Thyroid gland (tissue), 4 donors: ENCODE data around the gene NPHP4. TPM values are rescaled to one million over a fixed set of nuclear protein-coding genes. Genes with fewer than 3 reads are reported as not detected.
"Not testable (repeated sequence)": the region's sequence is repeated elsewhere in the genome, so short reads cannot be mapped to it uniquely, and the experiment has no call there.

Experiments used
- DNase-seq, 2 donors: peaks; one replicate each; pipeline ENCODE4 v3.0.0-alpha.2; 2019
- H3K27ac ChIP-seq, 3 donors: fragments of 200-600 bp; sonication (generic); 1 replicate in 2 of 3; 2 replicates in 1 of 3; pipeline ENCODE4 v1.5.1; 2016 to 2019; ENCODE audit warnings: mild to moderate bottlenecking in 1 of 3, moderate library complexity in 1 of 3
- H3K27me3 ChIP-seq: fragments of 200-600 bp; sonication (generic); one replicate; pipeline ENCODE4 v1.5.1; 2019
- H3K36me3 ChIP-seq, 2 donors: fragments of 200-600 bp; sonication (generic); one replicate each; pipeline ENCODE4 v1.5.1; 2016 to 2019
- H3K4me1 ChIP-seq, 2 donors: fragments of 200-600 bp; sonication (generic); one replicate each; pipeline ENCODE4 v1.5.1; 2017 to 2019
- H3K4me3 ChIP-seq, 3 donors: fragments of 200-600 bp; sonication (generic); replicated peaks in 1 of 3; 1 replicate in 2 of 3; 2 replicates in 1 of 3; pipeline ENCODE4 v1.5.1; 2016; ENCODE audit warnings: mild to moderate bottlenecking in 1 of 3
- H3K9me3 ChIP-seq: fragments of 200-600 bp; sonication (generic); one replicate; pipeline ENCODE4 v1.5.1; 2017
- POLR2A ChIP-seq, 2 donors: fragments of 450-650 bp; IDR thresholded peaks; one replicate each; pipeline ENCODE4 v1.6.1; 2017; ENCODE audit warnings: antibody characterized with exemption in 2 of 2, mild to moderate bottlenecking in 2 of 2, moderate library complexity in 1 of 2
- WGBS, 2 donors: methylation state at CpG; one replicate each; pipeline ENCODE4 v1.1.5; 2017; 5-methylcytosine and 5-hydroxymethylcytosine counted together
- intact Hi-C: fragments of 100-400 bp; cut with DNase I; formaldehyde crosslinking; loops from one replicate; pipeline ENCODE4 v1.15.1; 2023
- total RNA-seq, 4 donors: library from RNA; depleted of rRNA; stranded (reverse); fragments of >200 nt; gene quantifications; one replicate each; pipeline ENCODE4 v1.2.3, GENCODE V29; 2016
- TF ChIP-seq, protein P1 (sequence below), 6 experiments: fragments of 200-600 bp in 3 of 6; fragments of 450-650 bp in 3 of 6; sonication (generic) in 3 of 6; IDR thresholded peaks; one replicate each; pipeline ENCODE4 v1.5.1; 2016 to 2019; ENCODE audit warnings: antibody characterized with exemption in 6 of 6, mild to moderate bottlenecking in 2 of 6, inconsistent platforms in 1 of 6, moderate library complexity in 1 of 6

Gene NPHP4
- total RNA-seq, 4 donors from 2014 or later: 24.3 to 48.3 (median 30.4) TPM

GRCh38 chr1:5926686-5927435 is 65.4 kb downstream of the NPHP4 start:
- H3K4me3 ChIP-seq: no peak overlapping the region

DNA sequence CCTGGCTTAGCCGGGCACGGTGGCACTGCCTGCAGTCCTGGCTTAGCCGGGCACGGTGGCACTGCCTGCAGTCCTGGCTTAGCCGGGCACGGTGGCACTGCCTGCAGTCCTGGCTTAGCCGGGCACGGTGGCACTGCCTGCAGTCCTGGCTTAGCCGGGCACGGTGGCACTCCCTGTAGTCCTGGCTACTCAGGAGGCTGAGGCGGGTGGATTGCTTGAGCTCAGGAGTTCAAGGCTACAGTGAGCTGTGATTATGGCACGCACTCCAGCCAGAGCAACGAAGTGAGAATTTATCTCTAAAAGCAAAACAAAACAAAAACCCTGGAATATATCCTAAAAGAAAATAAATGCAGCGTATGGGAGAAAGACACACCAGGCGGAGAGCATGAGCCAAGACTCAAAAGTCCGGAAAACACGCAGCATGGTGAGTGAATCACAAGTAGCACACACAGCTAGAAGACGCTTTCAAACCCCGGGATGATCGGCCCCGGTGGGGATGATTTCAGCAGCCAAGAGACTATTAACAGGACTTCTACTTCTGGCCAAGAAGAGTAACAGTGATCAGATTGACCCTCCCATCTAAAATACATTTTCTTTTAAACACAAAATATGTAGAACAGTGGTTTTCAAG is 69.4 kb downstream of the NPHP4 start:
- intact Hi-C loops, H3K9me3 ChIP-seq: not testable (repeated sequence)
- WGBS, 2 donors: 87 to 91% methylated on average over 16 to 21 of the region's 21 CpGs

More at GRCh38 chr1:5926686-5927435, 65.4 kb downstream of the NPHP4 start:
- H3K27ac ChIP-seq: no peak overlapping the region
- peaks cover 0 to 9% of the 10 kb centered on the region in 2 donors for H3K36me3 ChIP-seq
- intact Hi-C loops: no loop called here
- no peaks in the 10 kb centered on the region for H3K4me1 ChIP-seq
- no peaks in the 10 kb centered on the region for H3K9me3 ChIP-seq
- H3K27me3 ChIP-seq: no peaks in the 10 kb centered on the region
- TF ChIP-seq, protein P1, sequence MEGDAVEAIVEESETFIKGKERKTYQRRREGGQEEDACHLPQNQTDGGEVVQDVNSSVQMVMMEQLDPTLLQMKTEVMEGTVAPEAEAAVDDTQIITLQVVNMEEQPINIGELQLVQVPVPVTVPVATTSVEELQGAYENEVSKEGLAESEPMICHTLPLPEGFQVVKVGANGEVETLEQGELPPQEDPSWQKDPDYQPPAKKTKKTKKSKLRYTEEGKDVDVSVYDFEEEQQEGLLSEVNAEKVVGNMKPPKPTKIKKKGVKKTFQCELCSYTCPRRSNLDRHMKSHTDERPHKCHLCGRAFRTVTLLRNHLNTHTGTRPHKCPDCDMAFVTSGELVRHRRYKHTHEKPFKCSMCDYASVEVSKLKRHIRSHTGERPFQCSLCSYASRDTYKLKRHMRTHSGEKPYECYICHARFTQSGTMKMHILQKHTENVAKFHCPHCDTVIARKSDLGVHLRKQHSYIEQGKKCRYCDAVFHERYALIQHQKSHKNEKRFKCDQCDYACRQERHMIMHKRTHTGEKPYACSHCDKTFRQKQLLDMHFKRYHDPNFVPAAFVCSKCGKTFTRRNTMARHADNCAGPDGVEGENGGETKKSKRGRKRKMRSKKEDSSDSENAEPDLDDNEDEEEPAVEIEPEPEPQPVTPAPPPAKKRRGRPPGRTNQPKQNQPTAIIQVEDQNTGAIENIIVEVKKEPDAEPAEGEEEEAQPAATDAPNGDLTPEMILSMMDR (IDR thresholded peaks at IDR 0.05): no peak
- no peak for TF ChIP-seq POLR2A (IDR thresholded peaks at IDR 0.05)
- 92 to 95% methylated on average over 18 of the region's 18 CpGs for WGBS, 2 donors
- DNase-seq: no peak

GRCh38 chr1:5921671-5922070 is 70.6 kb downstream of the NPHP4 start:
- no peak overlapping the region for H3K27ac ChIP-seq
- no peak overlapping the region for H3K4me3 ChIP-seq
- 95 to 98% methylated on average over 4 of the region's 4 CpGs for WGBS, 2 donors
- DNase-seq: no peak
- H3K9me3 ChIP-seq: no peaks in the 10 kb centered on the region
- TF ChIP-seq, protein P1 (IDR thresholded peaks at IDR 0.05): no peak
- TF ChIP-seq POLR2A (IDR thresholded peaks at IDR 0.05): no peak
- no peaks in the 10 kb centered on the region for H3K4me1 ChIP-seq
- intact Hi-C loops: no loop called here
- no peaks in the 10 kb centered on the region for H3K27me3 ChIP-seq
- H3K36me3 ChIP-seq: peaks cover 0 to 1% of the 10 kb centered on the region in 2 donors

More for the DNA sequence above, 69.4 kb downstream of the NPHP4 start:
- H3K36me3 ChIP-seq, DNase-seq, H3K4me1 ChIP-seq, H3K4me3 ChIP-seq, H3K27me3 ChIP-seq, H3K27ac ChIP-seq: not testable (repeated sequence)

DNA sequence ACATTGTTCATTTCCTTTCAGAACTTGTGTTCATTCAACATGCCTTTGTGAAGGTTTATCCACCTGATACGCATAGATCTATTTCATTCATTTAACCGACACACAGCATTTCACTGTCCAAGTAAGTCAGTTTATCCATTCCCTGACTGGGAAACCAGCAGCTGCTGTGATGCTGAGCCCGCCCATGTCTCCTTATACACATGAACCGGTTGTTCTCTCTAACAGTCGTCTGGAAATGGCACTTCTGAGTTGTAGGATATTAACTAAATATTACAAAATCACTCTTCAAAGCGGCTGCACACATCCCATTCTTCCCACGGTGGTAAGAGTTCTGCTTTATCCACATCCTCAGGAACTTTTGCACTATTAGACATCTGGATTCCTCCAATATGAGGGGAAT is 71.1 kb downstream of the NPHP4 start:
- WGBS, 2 donors: 92 to 93% methylated on average over 7 of the region's 7 CpGs
- H3K27ac ChIP-seq: no peak overlapping the region
- H3K4me1 ChIP-seq: no peaks in the 10 kb centered on the region
- intact Hi-C loops: no loop called here
- no peaks in the 10 kb centered on the region for H3K27me3 ChIP-seq
- no peaks in the 10 kb centered on the region for H3K9me3 ChIP-seq
- H3K36me3 ChIP-seq: no peaks in the 10 kb centered on the region
- no peak overlapping the region for H3K4me3 ChIP-seq
- TF ChIP-seq, protein P1 (IDR thresholded peaks at IDR 0.05): no peak
- no peak for DNase-seq

DNA sequence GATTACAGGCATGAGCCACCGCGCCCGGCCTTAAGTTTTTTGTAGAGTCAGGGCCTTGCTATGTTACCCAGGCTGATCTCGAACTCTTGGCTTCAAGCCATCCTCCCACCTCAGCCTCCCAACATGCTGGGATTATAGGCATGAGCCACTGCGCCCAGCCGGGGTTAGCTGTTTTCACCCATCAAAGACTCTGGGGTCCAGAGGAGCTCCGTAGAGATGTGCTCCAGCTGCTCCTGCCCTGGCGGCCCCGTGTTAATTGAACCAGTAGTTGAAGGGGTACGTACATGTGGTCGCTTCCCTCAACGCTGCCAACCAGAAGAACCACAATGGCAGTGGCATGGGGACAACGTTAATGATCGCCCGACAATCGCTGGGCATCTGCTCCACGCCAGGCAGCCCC is 72.0 kb downstream of the NPHP4 start:
- Histone ChIP-seq H3K36me3 (no peaks in the 10 kb centered on the region), H3K4me1 (peaks cover 0 to 5% of the 10 kb centered on the region in 2 donors), H3K27ac (no peak overlapping the region), H3K4me3 (no peak overlapping the region), H3K9me3 (no peaks in the 10 kb centered on the region), H3K27me3 (no peaks in the 10 kb centered on the region)
- intact Hi-C loops: no loop called here
- 96 to 97% methylated on average over 17 of the region's 17 CpGs for WGBS, 2 donors
- DNase-seq: no peak
- no peak for TF ChIP-seq POLR2A (IDR thresholded peaks at IDR 0.05)
- TF ChIP-seq, protein P1 (IDR thresholded peaks at IDR 0.05): no peak
